ENCODE data around the gene FBXL22. TPM values are rescaled to one million over a fixed set of nuclear protein-coding genes. Genes with fewer than 3 reads are reported as not detected.

The FBXL22 gene
- total and polyA plus RNA-seq, 2 experiments from 2014 or later: 0.26 TPM; not detected in 1

DNA sequence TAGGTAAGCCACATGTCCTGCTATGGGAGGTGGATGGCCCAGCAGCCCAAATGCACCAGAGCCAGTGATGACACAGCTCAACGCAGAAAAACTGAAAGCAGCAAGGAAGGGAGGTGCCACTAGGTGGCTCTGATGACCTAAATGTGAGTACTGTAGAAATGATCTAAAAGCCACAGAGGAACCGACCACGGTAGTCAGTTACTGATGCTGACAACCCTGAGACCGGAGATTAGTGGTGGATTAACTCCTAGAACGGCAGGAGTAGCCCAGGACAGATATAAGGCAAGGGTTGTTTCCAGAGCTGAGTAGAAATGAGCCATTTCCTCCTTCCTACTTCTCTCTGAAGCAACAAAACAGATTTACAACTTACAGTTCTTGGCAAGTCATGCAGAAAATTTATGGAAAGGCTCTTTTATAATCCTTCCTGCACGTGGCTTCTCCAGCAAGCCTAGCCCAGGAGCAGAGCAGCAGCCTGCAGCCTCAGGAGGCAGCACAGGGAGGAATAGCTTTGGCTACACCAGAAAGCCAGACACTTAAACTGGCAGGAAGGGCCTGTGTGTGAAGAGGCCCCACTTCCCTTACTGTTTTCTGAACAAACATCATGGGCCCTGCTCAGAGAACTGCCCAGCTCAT, 13.1 kb downstream of the FBXL22 start:
- H3K4me2 ChIP-seq: no peak overlapping the region

More for the DNA sequence above, 13.1 kb downstream of the FBXL22 start:
- Mint-ChIP-seq H3K4me3 (no peak overlapping the region), H3K36me3 (ENCODE audit: low read depth) (0 out of 3 replicates have a peak, but pooled peaks cover 3% of the 10 kb centered on the region), H3K9me3 (no peaks in the 10 kb centered on the region), H3K4me1 (peaks cover 8% of the 10 kb centered on the region), H3K27me3 (ENCODE audit: insufficient read depth, low read depth, poor library complexity) (peaks cover 2% of the 10 kb centered on the region), H3K27ac (peak overlapping the region; percentile 56)
- no peaks in the 10 kb centered on the region for H3K27me3 ChIP-seq (ENCODE audit: insufficient read depth)
- H3K36me3 ChIP-seq (ENCODE audit: insufficient read depth): peaks cover 8% of the 10 kb centered on the region; the same call in 1 of the 2 replicates
- TF ChIP-seq JUNB (IDR thresholded peaks at IDR 0.05; ENCODE audit: unreplicated experiment) (no peak), STAT1 (IDR thresholded peaks at IDR 0.05; ENCODE audit: unreplicated experiment) (no peak), POLR2AphosphoS5 (IDR thresholded peaks at IDR 0.05; ENCODE audit: low read depth) (no peak), EZH2phosphoT487 (IDR thresholded peaks at IDR 0.05; ENCODE audit: unreplicated experiment) (no peak), EZH2 (IDR thresholded peaks at IDR 0.05; ENCODE audit: low read depth, unreplicated experiment) (no peak), CREB1 (CRISPR knock-in tag; IDR thresholded peaks at IDR 0.05; ENCODE audit: low read depth) (peak; percentile 61), ZNF114 (CRISPR knock-in tag; IDR thresholded peaks at IDR 0.05) (no peak), NANOG (IDR thresholded peaks at IDR 0.05; ENCODE audit: borderline replicate concordance) (no peak), ZNF331 (CRISPR knock-in tag; IDR thresholded peaks at IDR 0.05; ENCODE audit: low read depth) (no peak)
- TF ChIP-seq, protein P1, sequence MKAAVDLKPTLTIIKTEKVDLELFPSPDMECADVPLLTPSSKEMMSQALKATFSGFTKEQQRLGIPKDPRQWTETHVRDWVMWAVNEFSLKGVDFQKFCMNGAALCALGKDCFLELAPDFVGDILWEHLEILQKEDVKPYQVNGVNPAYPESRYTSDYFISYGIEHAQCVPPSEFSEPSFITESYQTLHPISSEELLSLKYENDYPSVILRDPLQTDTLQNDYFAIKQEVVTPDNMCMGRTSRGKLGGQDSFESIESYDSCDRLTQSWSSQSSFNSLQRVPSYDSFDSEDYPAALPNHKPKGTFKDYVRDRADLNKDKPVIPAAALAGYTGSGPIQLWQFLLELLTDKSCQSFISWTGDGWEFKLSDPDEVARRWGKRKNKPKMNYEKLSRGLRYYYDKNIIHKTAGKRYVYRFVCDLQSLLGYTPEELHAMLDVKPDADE (IDR thresholded peaks at IDR 0.05): no peak
- TF ChIP-seq, protein P2, sequence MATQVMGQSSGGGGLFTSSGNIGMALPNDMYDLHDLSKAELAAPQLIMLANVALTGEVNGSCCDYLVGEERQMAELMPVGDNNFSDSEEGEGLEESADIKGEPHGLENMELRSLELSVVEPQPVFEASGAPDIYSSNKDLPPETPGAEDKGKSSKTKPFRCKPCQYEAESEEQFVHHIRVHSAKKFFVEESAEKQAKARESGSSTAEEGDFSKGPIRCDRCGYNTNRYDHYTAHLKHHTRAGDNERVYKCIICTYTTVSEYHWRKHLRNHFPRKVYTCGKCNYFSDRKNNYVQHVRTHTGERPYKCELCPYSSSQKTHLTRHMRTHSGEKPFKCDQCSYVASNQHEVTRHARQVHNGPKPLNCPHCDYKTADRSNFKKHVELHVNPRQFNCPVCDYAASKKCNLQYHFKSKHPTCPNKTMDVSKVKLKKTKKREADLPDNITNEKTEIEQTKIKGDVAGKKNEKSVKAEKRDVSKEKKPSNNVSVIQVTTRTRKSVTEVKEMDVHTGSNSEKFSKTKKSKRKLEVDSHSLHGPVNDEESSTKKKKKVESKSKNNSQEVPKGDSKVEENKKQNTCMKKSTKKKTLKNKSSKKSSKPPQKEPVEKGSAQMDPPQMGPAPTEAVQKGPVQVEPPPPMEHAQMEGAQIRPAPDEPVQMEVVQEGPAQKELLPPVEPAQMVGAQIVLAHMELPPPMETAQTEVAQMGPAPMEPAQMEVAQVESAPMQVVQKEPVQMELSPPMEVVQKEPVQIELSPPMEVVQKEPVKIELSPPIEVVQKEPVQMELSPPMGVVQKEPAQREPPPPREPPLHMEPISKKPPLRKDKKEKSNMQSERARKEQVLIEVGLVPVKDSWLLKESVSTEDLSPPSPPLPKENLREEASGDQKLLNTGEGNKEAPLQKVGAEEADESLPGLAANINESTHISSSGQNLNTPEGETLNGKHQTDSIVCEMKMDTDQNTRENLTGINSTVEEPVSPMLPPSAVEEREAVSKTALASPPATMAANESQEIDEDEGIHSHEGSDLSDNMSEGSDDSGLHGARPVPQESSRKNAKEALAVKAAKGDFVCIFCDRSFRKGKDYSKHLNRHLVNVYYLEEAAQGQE (IDR thresholded peaks at IDR 0.05; ENCODE audit: unreplicated experiment): no peak
- TF ChIP-seq, protein P3, sequence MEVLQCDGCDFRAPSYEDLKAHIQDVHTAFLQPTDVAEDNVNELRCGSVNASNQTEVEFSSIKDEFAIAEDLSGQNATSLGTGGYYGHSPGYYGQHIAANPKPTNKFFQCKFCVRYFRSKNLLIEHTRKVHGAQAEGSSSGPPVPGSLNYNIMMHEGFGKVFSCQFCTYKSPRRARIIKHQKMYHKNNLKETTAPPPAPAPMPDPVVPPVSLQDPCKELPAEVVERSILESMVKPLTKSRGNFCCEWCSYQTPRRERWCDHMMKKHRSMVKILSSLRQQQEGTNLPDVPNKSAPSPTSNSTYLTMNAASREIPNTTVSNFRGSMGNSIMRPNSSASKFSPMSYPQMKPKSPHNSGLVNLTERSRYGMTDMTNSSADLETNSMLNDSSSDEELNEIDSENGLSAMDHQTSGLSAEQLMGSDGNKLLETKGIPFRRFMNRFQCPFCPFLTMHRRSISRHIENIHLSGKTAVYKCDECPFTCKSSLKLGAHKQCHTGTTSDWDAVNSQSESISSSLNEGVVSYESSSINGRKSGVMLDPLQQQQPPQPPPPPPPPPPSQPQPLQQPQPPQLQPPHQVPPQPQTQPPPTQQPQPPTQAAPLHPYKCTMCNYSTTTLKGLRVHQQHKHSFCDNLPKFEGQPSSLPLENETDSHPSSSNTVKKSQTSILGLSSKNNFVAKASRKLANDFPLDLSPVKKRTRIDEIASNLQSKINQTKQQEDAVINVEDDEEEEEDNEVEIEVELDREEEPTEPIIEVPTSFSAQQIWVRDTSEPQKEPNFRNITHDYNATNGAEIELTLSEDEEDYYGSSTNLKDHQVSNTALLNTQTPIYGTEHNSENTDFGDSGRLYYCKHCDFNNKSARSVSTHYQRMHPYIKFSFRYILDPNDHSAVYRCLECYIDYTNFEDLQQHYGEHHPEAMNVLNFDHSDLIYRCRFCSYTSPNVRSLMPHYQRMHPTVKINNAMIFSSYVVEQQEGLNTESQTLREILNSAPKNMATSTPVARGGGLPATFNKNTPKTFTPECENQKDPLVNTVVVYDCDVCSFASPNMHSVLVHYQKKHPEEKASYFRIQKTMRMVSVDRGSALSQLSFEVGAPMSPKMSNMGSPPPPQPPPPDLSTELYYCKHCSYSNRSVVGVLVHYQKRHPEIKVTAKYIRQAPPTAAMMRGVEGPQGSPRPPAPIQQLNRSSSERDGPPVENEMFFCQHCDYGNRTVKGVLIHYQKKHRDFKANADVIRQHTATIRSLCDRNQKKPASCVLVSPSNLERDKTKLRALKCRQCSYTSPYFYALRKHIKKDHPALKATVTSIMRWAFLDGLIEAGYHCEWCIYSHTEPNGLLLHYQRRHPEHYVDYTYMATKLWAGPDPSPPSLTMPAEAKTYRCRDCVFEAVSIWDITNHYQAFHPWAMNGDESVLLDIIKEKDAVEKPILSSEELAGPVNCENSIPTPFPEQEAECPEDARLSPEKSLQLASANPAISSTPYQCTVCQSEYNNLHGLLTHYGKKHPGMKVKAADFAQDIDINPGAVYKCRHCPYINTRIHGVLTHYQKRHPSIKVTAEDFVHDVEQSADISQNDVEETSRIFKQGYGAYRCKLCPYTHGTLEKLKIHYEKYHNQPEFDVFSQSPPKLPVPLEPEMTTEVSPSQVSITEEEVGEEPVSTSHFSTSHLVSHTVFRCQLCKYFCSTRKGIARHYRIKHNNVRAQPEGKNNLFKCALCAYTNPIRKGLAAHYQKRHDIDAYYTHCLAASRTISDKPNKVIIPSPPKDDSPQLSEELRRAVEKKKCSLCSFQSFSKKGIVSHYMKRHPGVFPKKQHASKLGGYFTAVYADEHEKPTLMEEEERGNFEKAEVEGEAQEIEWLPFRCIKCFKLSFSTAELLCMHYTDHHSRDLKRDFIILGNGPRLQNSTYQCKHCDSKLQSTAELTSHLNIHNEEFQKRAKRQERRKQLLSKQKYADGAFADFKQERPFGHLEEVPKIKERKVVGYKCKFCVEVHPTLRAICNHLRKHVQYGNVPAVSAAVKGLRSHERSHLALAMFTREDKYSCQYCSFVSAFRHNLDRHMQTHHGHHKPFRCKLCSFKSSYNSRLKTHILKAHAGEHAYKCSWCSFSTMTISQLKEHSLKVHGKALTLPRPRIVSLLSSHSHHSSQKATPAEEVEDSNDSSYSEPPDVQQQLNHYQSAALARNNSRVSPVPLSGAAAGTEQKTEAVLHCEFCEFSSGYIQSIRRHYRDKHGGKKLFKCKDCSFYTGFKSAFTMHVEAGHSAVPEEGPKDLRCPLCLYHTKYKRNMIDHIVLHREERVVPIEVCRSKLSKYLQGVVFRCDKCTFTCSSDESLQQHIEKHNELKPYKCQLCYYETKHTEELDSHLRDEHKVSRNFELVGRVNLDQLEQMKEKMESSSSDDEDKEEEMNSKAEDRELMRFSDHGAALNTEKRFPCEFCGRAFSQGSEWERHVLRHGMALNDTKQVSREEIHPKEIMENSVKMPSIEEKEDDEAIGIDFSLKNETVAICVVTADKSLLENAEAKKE (CRISPR knock-in tag; IDR thresholded peaks at IDR 0.05): no peak
- TF ChIP-seq, protein P4, sequence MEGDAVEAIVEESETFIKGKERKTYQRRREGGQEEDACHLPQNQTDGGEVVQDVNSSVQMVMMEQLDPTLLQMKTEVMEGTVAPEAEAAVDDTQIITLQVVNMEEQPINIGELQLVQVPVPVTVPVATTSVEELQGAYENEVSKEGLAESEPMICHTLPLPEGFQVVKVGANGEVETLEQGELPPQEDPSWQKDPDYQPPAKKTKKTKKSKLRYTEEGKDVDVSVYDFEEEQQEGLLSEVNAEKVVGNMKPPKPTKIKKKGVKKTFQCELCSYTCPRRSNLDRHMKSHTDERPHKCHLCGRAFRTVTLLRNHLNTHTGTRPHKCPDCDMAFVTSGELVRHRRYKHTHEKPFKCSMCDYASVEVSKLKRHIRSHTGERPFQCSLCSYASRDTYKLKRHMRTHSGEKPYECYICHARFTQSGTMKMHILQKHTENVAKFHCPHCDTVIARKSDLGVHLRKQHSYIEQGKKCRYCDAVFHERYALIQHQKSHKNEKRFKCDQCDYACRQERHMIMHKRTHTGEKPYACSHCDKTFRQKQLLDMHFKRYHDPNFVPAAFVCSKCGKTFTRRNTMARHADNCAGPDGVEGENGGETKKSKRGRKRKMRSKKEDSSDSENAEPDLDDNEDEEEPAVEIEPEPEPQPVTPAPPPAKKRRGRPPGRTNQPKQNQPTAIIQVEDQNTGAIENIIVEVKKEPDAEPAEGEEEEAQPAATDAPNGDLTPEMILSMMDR (conservative IDR thresholded peaks at IDR 0.05; ENCODE audit: low read depth in 2 of 2): peak; percentile 73 to 93
- DNase-seq (ENCODE audit: low spot score) (peak; percentile 91), ATAC-seq (peak; percentile 95)
- no peak overlapping the region for H3K27ac ChIP-seq (ENCODE audit: low read depth)
- H2AFZ ChIP-seq: no peak overlapping the region
- no peak overlapping the region for H3K4me3 ChIP-seq
- no peaks in the 10 kb centered on the region for H3K9me2 ChIP-seq (ENCODE audit: insufficient read depth)
- H3K4me1 ChIP-seq (ENCODE audit: insufficient read depth): no peaks in the 10 kb centered on the region
- H3F3A ChIP-seq (replicated peaks; ENCODE audit: low read depth): no peaks in the 10 kb centered on the region
- H3K79me2 ChIP-seq (replicated peaks; ENCODE audit: insufficient read depth): no peaks in the 10 kb centered on the region
- no peaks in the 10 kb centered on the region for H4K20me1 ChIP-seq (replicated peaks; ENCODE audit: insufficient read depth)

Measured in GM23338 (cell line).